ENCODE measurements around the gene GDF7.
"Not testable (repeated sequence)": the region's sequence is repeated elsewhere in the genome, so short reads cannot be mapped to it uniquely, and the experiment has no call there.

GDF7 gene

GRCh38 chr2:20693317-20693716 is 26.4 kb downstream of the GDF7 start:
- no peak for DNase-seq (ENCODE audit: low read depth in 1 of 2, low spot score in 1 of 2)
- no peak for TF ChIP-seq JUND (IDR thresholded peaks at IDR 0.05; ENCODE audit: low read depth)
- in situ Hi-C loops (cut with HindIII; ENCODE audit: low pct_unique_long_range_greater_than_20kb, low sequenced_read_pairs) = no loop called here

GRCh38 chr2:20696366-20696765 is 29.4 kb downstream of the GDF7 start:
- in situ Hi-C loops (cut with HindIII; ENCODE audit: low pct_unique_long_range_greater_than_20kb, low sequenced_read_pairs) = no loop called here
- DNase-seq (ENCODE audit: low read depth in 1 of 2, low spot score in 1 of 2) = no peak
- TF ChIP-seq JUND (IDR thresholded peaks at IDR 0.05; ENCODE audit: low read depth) = no peak

- in situ Hi-C loops (cut with HindIII; ENCODE audit: low pct_unique_long_range_greater_than_20kb, low sequenced_read_pairs) = no loop called here
- no peak for DNase-seq (ENCODE audit: low read depth in 1 of 2, low spot score in 1 of 2)
- no peak for TF ChIP-seq JUND (IDR thresholded peaks at IDR 0.05; ENCODE audit: low read depth)
Measured at GRCh38 chr2:20697322-20697934, 30.5 kb downstream of the GDF7 start.

- in situ Hi-C loops (cut with HindIII; ENCODE audit: low pct_unique_long_range_greater_than_20kb, low sequenced_read_pairs) = no loop called here
- no peak for TF ChIP-seq JUND (IDR thresholded peaks at IDR 0.05; ENCODE audit: low read depth)
- DNase-seq (ENCODE audit: low read depth in 1 of 2, low spot score in 1 of 2) = no peak
Measured at GRCh38 chr2:20698916-20699613, 32.1 kb downstream of the GDF7 start.

- in situ Hi-C loops (cut with HindIII; ENCODE audit: low pct_unique_long_range_greater_than_20kb, low sequenced_read_pairs) = no loop called here
- no peak for TF ChIP-seq JUND (IDR thresholded peaks at IDR 0.05; ENCODE audit: low read depth)
- no peak for DNase-seq (ENCODE audit: low read depth in 1 of 2, low spot score in 1 of 2)
Measured at GRCh38 chr2:20702563-20702962, 35.6 kb downstream of the GDF7 start.

GRCh38 chr2:20704886-20705285 is 37.9 kb downstream of the GDF7 start:
- in situ Hi-C loops (cut with HindIII; ENCODE audit: low pct_unique_long_range_greater_than_20kb, low sequenced_read_pairs) = no loop called here
- no peak for DNase-seq (ENCODE audit: low read depth in 1 of 2, low spot score in 1 of 2)
- TF ChIP-seq JUND (IDR thresholded peaks at IDR 0.05; ENCODE audit: low read depth) = no peak

GRCh38 chr2:20706217-20706616 is 39.3 kb downstream of the GDF7 start:
- in situ Hi-C loops (cut with HindIII; ENCODE audit: low pct_unique_long_range_greater_than_20kb, low sequenced_read_pairs) = no loop called here
- DNase-seq (ENCODE audit: low read depth in 1 of 2, low spot score in 1 of 2) = no peak
- no peak for TF ChIP-seq JUND (IDR thresholded peaks at IDR 0.05; ENCODE audit: low read depth)

GRCh38 chr2:20706786-20707185 is 39.8 kb downstream of the GDF7 start:
- TF ChIP-seq JUND (IDR thresholded peaks at IDR 0.05; ENCODE audit: low read depth) = no peak
- DNase-seq (ENCODE audit: low read depth in 1 of 2, low spot score in 1 of 2) = no peak
- in situ Hi-C loops (cut with HindIII; ENCODE audit: low pct_unique_long_range_greater_than_20kb, low sequenced_read_pairs) = no loop called here

- no peak for TF ChIP-seq JUND (IDR thresholded peaks at IDR 0.05; ENCODE audit: low read depth)
Measured at GRCh38 chr2:20707601-20708000, 40.7 kb downstream of the GDF7 start.

GRCh38 chr2:20711641-20712040 is 44.7 kb downstream of the GDF7 start:
- in situ Hi-C loops (cut with HindIII; ENCODE audit: low pct_unique_long_range_greater_than_20kb, low sequenced_read_pairs); DNase-seq (ENCODE audit: low read depth in 1 of 2, low spot score in 1 of 2): not testable (repeated sequence)

More at GRCh38 chr2:20707601-20708000, 40.7 kb downstream of the GDF7 start:
- in situ Hi-C loops (cut with HindIII; ENCODE audit: low pct_unique_long_range_greater_than_20kb, low sequenced_read_pairs) = no loop called here
- no peak for DNase-seq (ENCODE audit: low read depth in 1 of 2, low spot score in 1 of 2)

GRCh38 chr2:20713585-20713984 is 46.6 kb downstream of the GDF7 start:
- DNase-seq (ENCODE audit: low read depth in 1 of 2, low spot score in 1 of 2); in situ Hi-C loops (cut with HindIII; ENCODE audit: low pct_unique_long_range_greater_than_20kb, low sequenced_read_pairs): not testable (repeated sequence)

- DNase-seq (ENCODE audit: low read depth in 1 of 2, low spot score in 1 of 2); in situ Hi-C loops (cut with HindIII; ENCODE audit: low pct_unique_long_range_greater_than_20kb, low sequenced_read_pairs): not testable (repeated sequence)
Measured at GRCh38 chr2:20714412-20714811, 47.5 kb downstream of the GDF7 start.

- in situ Hi-C loops (cut with HindIII; ENCODE audit: low pct_unique_long_range_greater_than_20kb, low sequenced_read_pairs); DNase-seq (ENCODE audit: low read depth in 1 of 2, low spot score in 1 of 2): not testable (repeated sequence)
Measured at GRCh38 chr2:20716164-20716563, 49.2 kb downstream of the GDF7 start.

GRCh38 chr2:20717641-20718040 is 50.7 kb downstream of the GDF7 start:
- no peak for DNase-seq (ENCODE audit: low read depth in 1 of 2, low spot score in 1 of 2)
- in situ Hi-C loops (cut with HindIII; ENCODE audit: low pct_unique_long_range_greater_than_20kb, low sequenced_read_pairs) = no loop called here
- no peak for TF ChIP-seq JUND (IDR thresholded peaks at IDR 0.05; ENCODE audit: low read depth)
